Smooth muscle cell (in vitro differentiated cells): Measurements from ENCODE around the gene LTBP1. TPM values are rescaled to one million over a fixed set of nuclear protein-coding genes. Genes with fewer than 3 reads are reported as not detected.

Source experiments
- DNase-seq: peaks from one replicate; lab custom pipeline; 2025; ENCODE audit not compliant: unreplicated experiment; lab: John Stamatoyannopoulos, UW
- H2AFZ ChIP-seq: fragments of 200-600 bp; sonication (generic); 2 replicates; pipeline ENCODE4 v1.6.0; 2016; ENCODE audit warnings: antibody characterized with exemption, low read depth, mild to moderate bottlenecking
- H3F3A ChIP-seq: fragments of 200-600 bp; sonication (generic); 2 replicates; pipeline ENCODE4 v1.6.0; 2017; ENCODE audit warnings: antibody characterized with exemption, low read depth
- H3K27ac ChIP-seq: fragments of 200-600 bp; sonication (generic); 2 replicates; pipeline ENCODE4 v1.5.1; 2016; ENCODE audit warnings: low read depth, mild to moderate bottlenecking
- H3K27me3 ChIP-seq: fragments of 200-600 bp; sonication (generic); 2 replicates; pipeline ENCODE4 v1.6.1; 2016; ENCODE audit warnings: low read depth, mild to moderate bottlenecking
- H3K36me3 ChIP-seq: fragments of 200-600 bp; sonication (generic); 2 replicates; pipeline ENCODE4 v1.5.1; 2016; ENCODE audit warnings: low read depth
- H3K4me1 ChIP-seq: fragments of 200-600 bp; sonication (generic); 2 replicates; pipeline ENCODE4 v1.5.1; 2016; ENCODE audit warnings: low read depth
- H3K4me2 ChIP-seq: fragments of 200-600 bp; sonication (generic); 2 replicates; pipeline ENCODE4 v1.6.0; 2016; ENCODE audit warnings: mild to moderate bottlenecking
- H3K4me3 ChIP-seq: fragments of 200-600 bp; sonication (generic); 2 replicates; pipeline ENCODE4 v1.5.1; 2016; ENCODE audit warnings: mild to moderate bottlenecking
- H3K79me2 ChIP-seq: fragments of 200-600 bp; sonication (generic); 2 replicates; pipeline ENCODE4 v1.6.0; 2016; ENCODE audit warnings: low read depth, mild to moderate bottlenecking
- H3K9ac ChIP-seq: fragments of 200-600 bp; sonication (generic); 2 replicates; pipeline ENCODE4 v1.6.0; 2016; ENCODE audit warnings: low read depth
- H3K9me3 ChIP-seq: fragments of 200-600 bp; sonication (generic); replicated peaks from 2 replicates; pipeline ENCODE4 v1.5.1; 2016; ENCODE audit warnings: low read depth
- H4K20me1 ChIP-seq: fragments of 200-600 bp; sonication (generic); 2 replicates; pipeline ENCODE4 v1.6.0; 2016; ENCODE audit warnings: low read depth
- CTCF ChIP-seq: fragments of 200-600 bp; sonication (generic); IDR thresholded peaks from 2 replicates; pipeline ENCODE4 v1.5.1; 2017; ENCODE audit warnings: borderline replicate concordance, mild to moderate bottlenecking, antibody characterized with exemption; ENCODE audit not compliant: insufficient read depth, poor library complexity, severe bottlenecking
- WGBS: methylation state at CpG from one replicate; pipeline ENCODE4 v1.1.7; 2016; ENCODE audit warnings: low lambda C conversion rate; 5-methylcytosine and 5-hydroxymethylcytosine counted together
- polyA plus RNA-seq: library from polyadenylated mRNA; unstranded; fragments of >200 nt; fragmentation: Nextera tagmentation; extraction: Ambion mirVana; gene quantifications from 2 replicates; pipeline ENCODE4 v1.2.1, GENCODE V29; 2016
- total RNA-seq: library from RNA; depleted of rRNA; stranded (reverse); fragments of >200 nt; gene quantifications from 2 replicates; pipeline ENCODE4 v1.2.3, GENCODE V29; 2014

LTBP1 gene
- total and polyA plus RNA-seq, 2 experiments from 2014 or later: 146 to 250 TPM

GRCh38 chr2:33177627-33178026 is 230.9 kb downstream of the LTBP1 start:
- no peaks in the 10 kb centered on the region for H3K27me3 ChIP-seq
- no peaks in the 10 kb centered on the region for H3K9me3 ChIP-seq
- no peak overlapping the region for H2AFZ ChIP-seq
- no peak overlapping the region for H3K4me2 ChIP-seq
- no peak for TF ChIP-seq CTCF
- H4K20me1 ChIP-seq: no peaks in the 10 kb centered on the region
- H3K27ac ChIP-seq: no peak overlapping the region
- H3K79me2 ChIP-seq: peaks cover 34% of the 10 kb centered on the region
- no peak for DNase-seq
- H3F3A ChIP-seq: no peaks in the 10 kb centered on the region
- H3K36me3 ChIP-seq: no peaks in the 10 kb centered on the region
- H3K4me3 ChIP-seq: no peak overlapping the region
- H3K4me1 ChIP-seq: no peaks in the 10 kb centered on the region
- 29% methylated on average over 1 of the region's 1 CpG for WGBS
- no peak overlapping the region for H3K9ac ChIP-seq

- Histone ChIP-seq H3K27ac (no peak overlapping the region), H4K20me1 (no peaks in the 10 kb centered on the region), H3K27me3 (no peaks in the 10 kb centered on the region), H3K79me2 (peaks cover 39% of the 10 kb centered on the region), H3K4me1 (no peaks in the 10 kb centered on the region), H3K4me2 (no peak overlapping the region), H3K4me3 (no peak overlapping the region), H3F3A (no peaks in the 10 kb centered on the region), H3K9me3 (no peaks in the 10 kb centered on the region), H2AFZ (no peak overlapping the region), H3K9ac (no peak overlapping the region), H3K36me3 (no peaks in the 10 kb centered on the region)
- DNase-seq: no peak
- no peak for TF ChIP-seq CTCF
- WGBS: 93% methylated on average over 5 of the region's 5 CpGs
Observed at GRCh38 chr2:33178209-33178608, 231.5 kb downstream of the LTBP1 start.

GRCh38 chr2:33180915-33181314 is 234.2 kb downstream of the LTBP1 start:
- H3K4me3 ChIP-seq: no peak overlapping the region
- H3F3A ChIP-seq: no peaks in the 10 kb centered on the region
- H3K36me3 ChIP-seq: no peaks in the 10 kb centered on the region
- H3K4me1 ChIP-seq: peaks cover 4% of the 10 kb centered on the region
- H3K9me3 ChIP-seq: no peaks in the 10 kb centered on the region
- no peak for TF ChIP-seq CTCF
- H3K9ac ChIP-seq: no peak overlapping the region
- H3K4me2 ChIP-seq: no peak overlapping the region
- no peaks in the 10 kb centered on the region for H3K27me3 ChIP-seq
- no peaks in the 10 kb centered on the region for H4K20me1 ChIP-seq
- peaks cover 51% of the 10 kb centered on the region for H3K79me2 ChIP-seq
- 86% methylated on average over 5 of the region's 5 CpGs for WGBS
- no peak for DNase-seq
- H3K27ac ChIP-seq: no peak overlapping the region
- no peak overlapping the region for H2AFZ ChIP-seq

- Histone ChIP-seq H4K20me1 (no peaks in the 10 kb centered on the region), H3K9ac (no peak overlapping the region), H3K4me1 (peaks cover 4% of the 10 kb centered on the region), H3K79me2 (peaks cover 50% of the 10 kb centered on the region), H3K4me2 (no peak overlapping the region), H3K4me3 (no peak overlapping the region), H2AFZ (no peak overlapping the region), H3F3A (no peaks in the 10 kb centered on the region), H3K9me3 (no peaks in the 10 kb centered on the region), H3K27me3 (no peaks in the 10 kb centered on the region), H3K27ac (no peak overlapping the region), H3K36me3 (no peaks in the 10 kb centered on the region)
- no peak for TF ChIP-seq CTCF
- WGBS: 89% methylated on average over 4 of the region's 4 CpGs
- no peak for DNase-seq
Observed at GRCh38 chr2:33181466-33181865, 234.7 kb downstream of the LTBP1 start.
